NB4 (cell line): ENCODE results near the gene ACTR8.

Experiments used
- DNase-seq: peaks from one replicate; pipeline ENCODE4 v3.0.0; 2010; ENCODE audit warnings: low read depth
- H3K4me3 ChIP-seq: one replicate; pipeline ENCODE4 v1.5.1; 2011; ENCODE audit warnings: mild to moderate bottlenecking, low read depth, low read length, moderate library complexity
- MYC ChIP-seq: IDR thresholded peaks from 2 replicates; pipeline ENCODE4 v1.6.1; 2011; ENCODE audit warnings: low read depth, low read length
- POLR2A ChIP-seq: IDR thresholded peaks from 2 replicates; pipeline ENCODE4 v1.6.1; 2011; ENCODE audit warnings: mild to moderate bottlenecking; ENCODE audit not compliant: insufficient read length; ENCODE audit errors: extremely low read depth
- TF ChIP-seq, protein P1 (sequence below): IDR thresholded peaks from one replicate; pipeline ENCODE4 v1.5.1; 2012; ENCODE audit warnings: low read depth, low read length
- TF ChIP-seq, protein P2 (sequence below): IDR thresholded peaks from 2 replicates; pipeline ENCODE4 v1.6.1; 2011; ENCODE audit warnings: low read depth, low read length

The ACTR8 gene

DNA sequence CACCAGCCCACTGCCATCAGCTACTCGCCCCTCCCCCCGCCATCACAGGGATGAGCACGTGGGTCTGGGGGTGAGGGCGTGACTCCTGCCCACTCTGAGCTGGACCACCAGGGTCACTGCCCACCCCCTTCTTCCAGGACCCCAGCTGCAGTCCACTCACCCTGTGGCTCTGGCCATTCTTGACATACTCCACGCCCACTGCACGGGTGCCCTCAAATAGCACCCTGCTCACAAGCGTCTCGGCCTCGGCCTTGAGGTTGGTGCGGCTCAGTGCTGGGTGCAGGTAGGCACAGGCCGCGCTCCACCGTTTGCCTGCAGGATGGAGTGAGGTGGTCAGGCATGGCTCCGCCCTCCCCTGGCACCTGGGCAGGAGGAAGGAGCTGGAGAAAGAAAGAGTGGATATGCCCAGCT is 59.6 kb downstream of the ACTR8 start:
- DNase-seq: no peak
- TF ChIP-seq, protein P1, sequence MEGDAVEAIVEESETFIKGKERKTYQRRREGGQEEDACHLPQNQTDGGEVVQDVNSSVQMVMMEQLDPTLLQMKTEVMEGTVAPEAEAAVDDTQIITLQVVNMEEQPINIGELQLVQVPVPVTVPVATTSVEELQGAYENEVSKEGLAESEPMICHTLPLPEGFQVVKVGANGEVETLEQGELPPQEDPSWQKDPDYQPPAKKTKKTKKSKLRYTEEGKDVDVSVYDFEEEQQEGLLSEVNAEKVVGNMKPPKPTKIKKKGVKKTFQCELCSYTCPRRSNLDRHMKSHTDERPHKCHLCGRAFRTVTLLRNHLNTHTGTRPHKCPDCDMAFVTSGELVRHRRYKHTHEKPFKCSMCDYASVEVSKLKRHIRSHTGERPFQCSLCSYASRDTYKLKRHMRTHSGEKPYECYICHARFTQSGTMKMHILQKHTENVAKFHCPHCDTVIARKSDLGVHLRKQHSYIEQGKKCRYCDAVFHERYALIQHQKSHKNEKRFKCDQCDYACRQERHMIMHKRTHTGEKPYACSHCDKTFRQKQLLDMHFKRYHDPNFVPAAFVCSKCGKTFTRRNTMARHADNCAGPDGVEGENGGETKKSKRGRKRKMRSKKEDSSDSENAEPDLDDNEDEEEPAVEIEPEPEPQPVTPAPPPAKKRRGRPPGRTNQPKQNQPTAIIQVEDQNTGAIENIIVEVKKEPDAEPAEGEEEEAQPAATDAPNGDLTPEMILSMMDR: no peak
- no peak for TF ChIP-seq POLR2A
- TF ChIP-seq, protein P2, sequence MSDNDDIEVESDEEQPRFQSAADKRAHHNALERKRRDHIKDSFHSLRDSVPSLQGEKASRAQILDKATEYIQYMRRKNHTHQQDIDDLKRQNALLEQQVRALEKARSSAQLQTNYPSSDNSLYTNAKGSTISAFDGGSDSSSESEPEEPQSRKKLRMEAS: no peak
- no peak for TF ChIP-seq MYC
- no peak overlapping the region for H3K4me3 ChIP-seq

DNA sequence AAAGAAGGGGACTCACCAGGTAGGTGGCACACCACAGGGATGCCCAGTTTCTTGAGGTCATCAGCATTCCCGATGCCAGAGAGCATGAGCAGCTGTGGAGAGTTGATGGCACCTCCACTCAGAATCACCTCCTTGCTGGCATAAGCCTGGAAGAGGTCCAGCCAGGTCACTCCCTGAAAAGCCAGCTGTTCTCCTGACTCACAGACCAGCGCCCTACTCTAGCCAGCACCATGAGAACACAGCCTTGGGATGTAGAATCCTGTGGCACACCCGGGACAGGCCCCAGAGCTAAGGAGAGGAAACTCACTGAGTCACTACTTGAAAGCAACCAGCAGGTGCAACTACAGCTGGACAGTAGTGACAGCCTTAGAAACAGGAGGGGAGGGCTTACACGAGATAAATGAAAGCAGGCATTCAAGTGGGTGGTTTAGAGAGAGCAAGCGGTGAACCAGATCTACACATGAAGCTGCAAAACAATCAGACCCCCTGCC is 60.3 kb downstream of the ACTR8 start:
- no peak for DNase-seq
- TF ChIP-seq MYC (no peak), POLR2A (no peak)
- TF ChIP-seq, protein P1: no peak
- TF ChIP-seq, protein P2: no peak
- H3K4me3 ChIP-seq: no peak overlapping the region

DNA sequence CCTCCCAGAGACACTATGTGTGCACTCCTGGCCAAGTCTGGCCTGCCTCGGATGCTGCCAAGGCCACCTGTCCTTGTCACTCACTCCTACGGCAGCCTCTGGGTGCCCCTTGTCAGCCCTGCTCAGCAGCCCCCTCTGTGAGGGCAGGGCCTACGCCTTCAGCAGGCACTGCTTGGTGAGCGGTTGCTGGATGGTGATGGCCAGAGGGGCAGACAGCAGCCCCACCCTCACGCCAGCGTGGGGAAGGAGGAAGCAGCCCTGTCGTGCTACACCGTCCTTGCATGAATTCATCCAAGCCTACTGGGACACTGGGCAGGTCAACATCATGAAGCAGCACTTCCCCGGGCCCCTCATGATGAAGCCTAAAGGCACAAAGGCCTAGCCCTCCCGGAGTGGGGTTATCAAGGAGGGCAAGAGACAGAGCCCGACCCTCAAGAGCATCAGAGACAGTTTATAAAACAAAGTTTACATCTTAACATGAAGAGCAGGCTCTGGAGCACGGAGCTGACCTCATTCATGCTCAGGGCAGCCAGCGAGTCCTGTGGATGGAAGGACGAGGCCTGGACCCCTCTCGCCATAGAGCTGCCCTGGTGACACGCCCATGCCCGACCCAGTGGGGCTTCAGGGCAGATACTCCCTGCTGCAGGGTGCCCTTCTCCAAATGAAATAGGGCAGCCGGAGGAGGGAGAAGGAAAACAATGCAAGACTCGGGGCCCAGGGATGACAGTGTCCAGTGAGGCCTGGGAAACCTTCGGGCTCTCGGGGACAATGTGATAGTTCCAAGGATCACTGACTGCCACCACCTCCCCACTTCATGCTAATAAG is 61.0 kb downstream of the ACTR8 start:
- no peak for DNase-seq
- H3K4me3 ChIP-seq: no peak overlapping the region

DNA sequence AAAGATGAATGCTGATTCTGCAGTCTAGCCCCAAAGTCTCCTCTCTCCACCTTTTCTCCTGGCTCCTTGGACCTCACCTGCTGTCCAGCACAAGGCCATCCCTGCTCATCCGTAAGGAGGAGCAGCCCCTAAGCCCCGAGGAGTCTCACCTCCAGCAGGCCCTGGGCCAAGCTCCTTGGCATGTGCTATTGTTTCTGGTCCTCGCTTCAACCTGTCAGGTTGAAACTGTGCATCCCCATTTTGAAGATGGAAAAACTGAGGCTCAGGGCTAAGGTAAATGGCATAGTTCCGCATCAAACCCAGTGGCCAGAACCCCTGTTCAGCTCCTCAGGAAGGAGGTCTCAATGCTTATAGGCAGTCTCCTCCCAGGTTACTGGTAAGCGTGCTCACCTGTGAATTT is 61.9 kb downstream of the ACTR8 start:
- TF ChIP-seq POLR2A (no peak), MYC (no peak)
- TF ChIP-seq, protein P1: no peak
- TF ChIP-seq, protein P2: no peak
- no peak overlapping the region for H3K4me3 ChIP-seq
- DNase-seq: no peak

More for the DNA sequence above, 61.0 kb downstream of the ACTR8 start:
- no peak for TF ChIP-seq MYC
- TF ChIP-seq, protein P2: no peak
- TF ChIP-seq, protein P1: no peak

DNA sequence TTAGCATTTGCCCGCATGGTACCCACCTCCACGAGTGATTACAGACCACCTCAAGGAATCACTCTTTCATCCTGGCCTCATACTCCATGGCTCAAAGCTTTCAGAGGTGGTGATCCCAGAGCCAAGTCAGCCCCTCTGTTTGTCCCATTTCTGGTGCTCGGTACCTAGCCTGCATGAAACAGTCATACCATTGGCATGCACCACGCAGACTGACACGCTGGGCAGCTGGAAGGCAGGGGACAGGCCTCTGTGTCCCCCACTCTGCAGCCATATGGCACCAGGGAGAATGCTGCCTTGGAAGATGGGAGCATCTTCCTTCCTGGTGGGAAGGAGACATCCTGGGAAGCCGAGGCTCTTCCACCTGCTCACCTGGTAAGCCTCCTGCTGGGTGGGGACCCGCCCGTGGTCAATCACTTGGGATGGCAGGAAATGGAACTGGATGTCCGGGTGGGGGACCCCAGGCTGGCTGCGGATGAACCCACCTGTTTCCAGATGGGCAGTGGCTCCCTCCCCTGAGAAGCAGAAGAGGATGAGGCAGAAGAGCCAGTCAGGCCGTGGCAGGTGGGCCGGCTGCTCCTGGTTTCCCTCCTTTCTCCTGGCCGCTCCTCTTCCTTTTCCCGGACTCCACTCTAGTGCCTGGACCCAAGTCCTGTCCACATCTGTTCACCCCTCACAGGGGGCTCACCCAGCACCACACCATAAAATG is 62.6 kb downstream of the ACTR8 start:
- TF ChIP-seq POLR2A: no peak
- TF ChIP-seq, protein P1: no peak
- TF ChIP-seq, protein P2: no peak
- TF ChIP-seq MYC: no peak
- DNase-seq: no peak
- H3K4me3 ChIP-seq: no peak overlapping the region
